Trophoblast cell (in vitro differentiated cells and primary cell): ENCODE measurements around the gene LRP5.

Experiments
- DNase-seq, 2 donors: peaks; one replicate each; pipeline ENCODE4 v3.0.0-alpha.2; 2016
- H2AFZ ChIP-seq: 2 replicates; pipeline ENCODE4 v1.6.1; 2013; ENCODE audit warnings: low read length, moderate library complexity, mild to moderate bottlenecking; ENCODE audit not compliant: insufficient read depth, poor library complexity
- H2AK5ac ChIP-seq: 2 replicates; pipeline ENCODE4 v1.6.1; 2013; ENCODE audit warnings: mild to moderate bottlenecking, low read length
- H2BK120ac ChIP-seq: 2 replicates; pipeline ENCODE4 v1.6.1; 2013; ENCODE audit warnings: low read length, mild to moderate bottlenecking, moderate library complexity; ENCODE audit not compliant: insufficient read depth, poor library complexity
- H2BK12ac ChIP-seq: 2 replicates; pipeline ENCODE4 v1.6.1; 2013; ENCODE audit warnings: mild to moderate bottlenecking, low read length, moderate library complexity
- H2BK5ac ChIP-seq: 2 replicates; pipeline ENCODE4 v1.6.1; 2013; ENCODE audit warnings: low read length, low read depth, moderate library complexity, mild to moderate bottlenecking; ENCODE audit not compliant: poor library complexity
- H3K14ac ChIP-seq: 2 replicates; pipeline ENCODE4 v1.6.1; 2013; ENCODE audit warnings: mild to moderate bottlenecking, low read length
- H3K18ac ChIP-seq: 2 replicates; pipeline ENCODE4 v1.6.1; 2013; ENCODE audit warnings: mild to moderate bottlenecking, low read length
- H3K23ac ChIP-seq: 2 replicates; pipeline ENCODE4 v1.6.1; 2013; ENCODE audit warnings: low read length
- H3K27ac ChIP-seq: 2 replicates; pipeline ENCODE4 v1.5.1; 2013; ENCODE audit warnings: low read depth, mild to moderate bottlenecking, inconsistent platforms, low read length, moderate library complexity
- H3K27me3 ChIP-seq: 2 replicates; pipeline ENCODE4 v1.6.1; 2013; ENCODE audit warnings: inconsistent platforms, mild to moderate bottlenecking, low read length, moderate library complexity; ENCODE audit not compliant: insufficient read depth
- H3K36me3 ChIP-seq, 2 experiments: 1 replicate in 1 of 2; 2 replicates in 1 of 2; pipeline ENCODE4 v1.6.1; 2013; ENCODE audit warnings: low read length in 2 of 2, mild to moderate bottlenecking in 2 of 2, moderate library complexity in 1 of 2; ENCODE audit not compliant: insufficient read depth in 2 of 2, control insufficient read depth in 1 of 2
- H3K4ac ChIP-seq: 2 replicates; pipeline ENCODE4 v1.6.1; 2013; ENCODE audit warnings: low read depth, mild to moderate bottlenecking, low read length, moderate library complexity
- H3K4me1 ChIP-seq, 2 experiments: 1 replicate in 1 of 2; 2 replicates in 1 of 2; pipeline ENCODE4 v1.6.1; 2013; ENCODE audit warnings: low read length in 2 of 2, mild to moderate bottlenecking in 2 of 2, moderate library complexity in 1 of 2; ENCODE audit not compliant: insufficient read depth in 2 of 2, control insufficient read depth in 1 of 2
- H3K4me2 ChIP-seq: 2 replicates; pipeline ENCODE4 v1.6.1; 2013; ENCODE audit warnings: inconsistent platforms, mild to moderate bottlenecking, low read length, moderate library complexity
- H3K4me3 ChIP-seq: 2 replicates; pipeline ENCODE4 v1.5.1; 2013; ENCODE audit warnings: mild to moderate bottlenecking, low read depth, low read length, inconsistent platforms
- H3K79me1 ChIP-seq: one replicate; pipeline ENCODE4 v1.6.1; 2013; ENCODE audit warnings: low read length
- H3K79me2 ChIP-seq: 2 replicates; pipeline ENCODE4 v1.6.1; 2013; ENCODE audit warnings: low read length, mild to moderate bottlenecking; ENCODE audit not compliant: control insufficient read depth, insufficient read depth, poor library complexity
- H3K9ac ChIP-seq: 2 replicates; pipeline ENCODE4 v1.6.1; 2013; ENCODE audit warnings: mild to moderate bottlenecking, low read length
- H3K9me3 ChIP-seq: 2 replicates; pipeline ENCODE4 v1.6.1; 2013; ENCODE audit warnings: low read depth, mild to moderate bottlenecking, control low read depth, inconsistent platforms, low read length; ENCODE audit not compliant: insufficient read depth
- H4K12ac ChIP-seq: 2 replicates; pipeline ENCODE4 v1.6.1; 2013; ENCODE audit warnings: low read depth, mild to moderate bottlenecking, low read length, moderate library complexity
- H4K8ac ChIP-seq: 2 replicates; pipeline ENCODE4 v1.6.1; 2013; ENCODE audit warnings: low read depth, mild to moderate bottlenecking, low read length, moderate library complexity
- H4K91ac ChIP-seq: one replicate; pipeline ENCODE4 v1.6.1; 2013; ENCODE audit warnings: low read depth, mild to moderate bottlenecking, low read length, moderate library complexity
- WGBS: extraction: QIAGEN DNeasy Blood & Tissue Kit; methylation state at CpG from one replicate; pipeline ENCODE4 v1.1.7; 2013; ENCODE audit warnings: missing lambda C conversion rate; ENCODE audit not compliant: insufficient read length, insufficient coverage; ENCODE audit errors: extremely low coverage; 5-methylcytosine and 5-hydroxymethylcytosine counted together

The LRP5 gene

DNA sequence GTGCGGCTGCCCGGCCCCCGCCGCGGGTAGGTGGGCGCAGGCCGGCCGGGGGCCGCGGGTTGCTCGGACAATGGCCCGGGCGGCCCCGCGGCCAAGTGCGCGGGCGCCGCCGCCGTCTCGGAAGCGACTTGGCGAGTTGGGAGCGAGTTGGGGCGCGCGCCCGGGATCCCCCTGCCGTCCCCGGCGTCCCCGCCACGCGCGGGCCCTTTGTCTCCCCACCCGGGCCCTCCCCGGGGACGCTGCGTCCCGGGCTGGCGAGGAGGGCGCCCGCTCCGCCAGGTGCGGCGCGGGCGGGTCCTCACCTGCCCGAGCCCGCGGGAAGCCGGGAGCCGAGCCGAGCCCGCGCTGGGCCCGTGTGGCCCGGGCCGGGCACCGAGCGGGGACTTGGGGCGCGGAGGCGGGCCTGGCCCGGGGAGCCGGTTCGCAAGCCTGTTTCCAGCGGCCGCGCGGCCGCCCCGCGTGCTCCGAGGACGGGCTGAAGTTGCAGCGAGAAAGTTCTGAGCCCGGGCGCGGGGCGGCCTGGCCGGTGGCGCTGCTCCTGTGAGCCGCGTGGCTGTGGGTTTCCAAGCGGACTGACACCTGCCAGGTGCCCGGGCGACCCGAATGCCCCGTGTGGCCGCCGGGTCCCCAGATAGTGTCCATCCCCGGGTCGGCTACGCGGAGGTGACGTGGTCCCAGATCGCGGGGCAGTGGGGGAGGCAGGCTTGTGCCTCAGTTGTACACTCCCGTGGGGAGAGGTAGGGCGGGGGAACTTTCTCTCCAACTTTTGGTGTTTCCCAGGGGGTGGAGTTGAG lies 586 bp downstream of the LRP5 start:
- Histone ChIP-seq H2AK5ac (peak overlapping the region; percentile 82), H3K79me2 (peaks cover 8% of the 10 kb centered on the region), H3K14ac (peak overlapping the region; percentile 90), H3K79me1 (peaks cover 5% of the 10 kb centered on the region), H4K8ac (peak overlapping the region; percentile 79), H3K18ac (peak overlapping the region; percentile 61), H3K9ac (peak overlapping the region; percentile 80), H3K23ac (no peak overlapping the region), H3K4me1 (peaks cover 21 to 25% of the 10 kb centered on the region in 2 experiments), H4K12ac (peak overlapping the region; percentile 51), H3K4ac (peak overlapping the region; percentile 87), H2BK5ac (no peak overlapping the region), H3K27me3 (no peaks in the 10 kb centered on the region), H4K91ac (peak overlapping the region; percentile 45), H2AFZ (peak overlapping the region; percentile 64), H3K9me3 (no peaks in the 10 kb centered on the region), H2BK12ac (no peak overlapping the region), H3K27ac (no peak overlapping the region), H3K4me3 (peak overlapping the region; percentile 81), H3K36me3 (peaks cover 0 to 1% of the 10 kb centered on the region in 2 experiments), H3K4me2 (peak overlapping the region; percentile 100), H2BK120ac (peak overlapping the region; percentile 33)
- WGBS, result no CpG with 5 or more reads among the region's 102 CpGs
- no peak for DNase-seq

- peak overlapping the region; percentile 27 for H3K4ac ChIP-seq
- no peak overlapping the region for H3K23ac ChIP-seq
- no peak overlapping the region for H3K27ac ChIP-seq
- H2BK5ac ChIP-seq, result no peak overlapping the region
- H3K79me1 ChIP-seq, result peaks cover 5% of the 10 kb centered on the region
- peaks cover 0 to 1% of the 10 kb centered on the region in 2 experiments for H3K36me3 ChIP-seq
- WGBS, result no CpG with 5 or more reads among the region's 19 CpGs
- no peak overlapping the region for H2AK5ac ChIP-seq
- H3K4me3 ChIP-seq, result peak overlapping the region; percentile 81
- peaks cover 21 to 25% of the 10 kb centered on the region in 2 experiments for H3K4me1 ChIP-seq
- H2BK12ac ChIP-seq, result no peak overlapping the region
- H2BK120ac ChIP-seq, result no peak overlapping the region
- peak overlapping the region; percentile 42 for H3K18ac ChIP-seq
- H4K8ac ChIP-seq, result no peak overlapping the region
- no peak overlapping the region for H4K91ac ChIP-seq
- DNase-seq, result no peak
- peaks cover 8% of the 10 kb centered on the region for H3K79me2 ChIP-seq
- no peaks in the 10 kb centered on the region for H3K9me3 ChIP-seq
- peak overlapping the region; percentile 17 for H3K9ac ChIP-seq
- no peaks in the 10 kb centered on the region for H3K27me3 ChIP-seq
- H4K12ac ChIP-seq, result no peak overlapping the region
- no peak overlapping the region for H3K14ac ChIP-seq
- H2AFZ ChIP-seq, result no peak overlapping the region
- peak overlapping the region; percentile 100 for H3K4me2 ChIP-seq
Measured at GRCh38 chr11:68313574-68314202, 1.3 kb downstream of the LRP5 start.

DNA sequence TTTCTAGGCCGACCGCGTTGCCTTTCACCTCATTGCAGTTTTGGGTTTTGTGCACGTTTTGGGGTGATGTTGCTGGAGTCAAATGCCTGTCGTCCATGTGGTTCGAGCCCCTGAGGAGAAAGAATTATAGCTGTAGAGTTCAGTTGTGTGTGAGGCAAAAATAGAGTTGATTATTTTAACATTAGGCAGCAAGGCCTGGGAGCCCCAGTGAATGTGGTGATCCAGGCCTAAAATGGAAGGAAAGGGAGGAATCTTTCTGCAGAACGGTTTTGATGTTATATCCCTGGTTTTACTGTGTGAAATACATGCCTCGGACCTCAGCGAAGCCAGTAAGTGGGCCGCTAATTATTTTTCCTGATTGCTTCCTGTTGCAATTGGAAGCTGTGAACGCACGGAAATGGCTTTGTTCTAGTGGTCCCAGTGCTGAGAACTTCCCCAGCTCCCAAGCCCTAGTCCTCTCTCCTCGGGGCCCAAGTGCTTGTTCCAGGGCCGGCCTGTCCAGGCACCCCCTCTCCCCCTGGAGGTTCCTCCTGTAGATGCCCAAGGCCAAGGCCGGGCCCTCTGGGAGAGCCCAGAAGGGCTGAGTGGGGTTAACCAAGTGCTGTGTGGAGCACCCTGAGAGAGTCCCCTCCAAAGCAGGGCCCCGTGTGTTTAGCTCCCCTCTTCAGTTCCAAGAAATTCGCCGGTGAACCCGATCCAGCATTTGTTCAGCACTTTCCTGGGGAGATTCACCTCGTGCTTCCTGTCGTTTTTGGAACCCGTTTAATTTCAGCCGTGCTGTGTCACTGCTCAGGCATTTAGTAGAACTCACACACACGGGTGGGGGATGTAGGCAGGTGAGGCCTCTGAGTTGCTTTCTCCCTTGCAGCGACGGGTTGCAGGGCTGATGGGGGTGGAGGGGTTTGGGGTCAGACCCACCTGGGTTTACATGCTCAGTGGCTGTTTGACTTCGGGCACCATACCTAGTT lies 2.1 kb downstream of the LRP5 start:
- Histone ChIP-seq H2BK120ac (no peak overlapping the region), H3K9ac (no peak overlapping the region), H3K4ac (peak overlapping the region; percentile 24), H2AFZ (no peak overlapping the region), H2BK5ac (no peak overlapping the region), H2AK5ac (no peak overlapping the region), H4K12ac (no peak overlapping the region), H3K14ac (no peak overlapping the region), H3K18ac (peak overlapping the region; percentile 5), H3K27me3 (no peaks in the 10 kb centered on the region), H2BK12ac (no peak overlapping the region), H3K36me3 (peaks cover 0 to 1% of the 10 kb centered on the region in 2 experiments), H3K79me2 (peaks cover 8% of the 10 kb centered on the region), H3K4me2 (peak overlapping the region; percentile 100), H3K79me1 (peaks cover 5% of the 10 kb centered on the region), H3K4me1 (peaks cover 21 to 25% of the 10 kb centered on the region in 2 experiments), H3K9me3 (no peaks in the 10 kb centered on the region), H3K23ac (no peak overlapping the region), H3K4me3 (no peak overlapping the region), H4K91ac (peak overlapping the region; percentile 33), H3K27ac (peak overlapping the region; percentile 40), H4K8ac (no peak overlapping the region)
- no CpG with 5 or more reads among the region's 27 CpGs for WGBS
- DNase-seq, result peak; percentile 28 to 41
